NCI-H2227 treated with DMSO at 0.1 percent for 48 hours (cell line): ENCODE results near the gene ZFAND3.

Experiments used
- DNase-seq: peaks from one replicate; lab custom pipeline; 2025; lab: John Stamatoyannopoulos, UW

Gene ZFAND3

GRCh38 chr6:37819177-37819801 is at the start of gene ZFAND3:
ZFAND3 (plus strand) TSS chr6:37819727; CDS start chr6:37819946, 219 bp downstream.
- DNase-seq = peak; percentile 99

DNA sequence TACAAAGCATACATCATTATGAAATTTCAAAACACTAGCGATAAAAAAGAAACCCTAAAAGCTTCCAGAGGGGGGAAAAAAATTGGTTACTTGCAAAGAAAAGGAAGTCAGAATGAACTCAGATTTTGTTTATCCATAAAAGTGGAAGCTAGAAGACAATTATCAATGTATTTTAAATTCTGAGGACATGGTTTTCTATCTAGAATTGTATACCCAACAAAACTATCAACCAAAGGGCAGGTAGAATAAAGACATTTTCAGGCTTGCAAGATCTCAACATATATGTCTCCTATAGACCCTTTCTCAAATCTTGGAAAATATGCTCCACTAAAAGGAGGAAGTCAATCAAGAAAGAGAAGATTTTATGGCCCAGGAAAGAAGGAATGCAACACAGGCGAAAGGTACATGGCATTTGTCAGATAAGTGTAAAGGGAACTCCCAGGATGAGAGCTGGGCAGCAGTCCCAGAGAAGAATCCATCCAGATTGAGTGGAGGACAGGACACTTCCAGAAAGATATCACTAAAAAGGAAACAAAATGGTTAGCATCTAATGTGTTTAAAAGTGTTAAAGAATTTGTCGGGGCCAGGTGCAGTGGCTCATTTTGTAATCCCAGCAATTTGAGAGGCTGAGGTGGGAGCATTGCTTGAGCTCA is 45.4 kb upstream of the ZFAND3 start:
- DNase-seq = no peak

GRCh38 chr6:37776566-37776965 is 43.0 kb upstream of the ZFAND3 start:
- no peak for DNase-seq

DNA sequence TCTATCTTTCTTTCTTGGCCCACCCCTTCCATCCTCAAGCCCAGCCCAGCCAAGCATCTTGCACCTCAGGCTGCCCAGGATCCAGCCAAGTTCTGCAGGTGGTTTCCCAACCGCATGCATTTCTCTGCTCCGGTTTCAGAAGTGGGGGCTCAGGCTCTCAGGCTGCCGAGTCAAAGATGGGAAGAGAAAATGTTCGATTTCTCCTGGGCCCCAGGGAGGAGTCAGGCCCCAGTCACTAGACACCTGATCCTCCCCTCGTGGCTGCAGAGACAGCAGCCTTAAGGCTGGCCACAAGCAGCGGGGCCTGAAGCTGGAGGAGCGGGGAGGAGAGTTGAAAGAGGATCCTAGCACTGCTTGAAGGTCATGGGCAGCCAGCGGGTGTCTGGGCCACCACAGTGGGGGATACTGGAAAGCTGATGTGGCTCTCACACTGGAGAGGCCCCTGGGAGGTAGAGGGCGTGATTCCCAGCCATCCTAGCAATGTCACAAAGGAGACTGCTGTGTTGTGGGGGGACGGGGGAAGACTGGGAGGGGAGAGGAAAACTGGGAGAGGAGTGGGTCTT is 42.2 kb upstream of the ZFAND3 start:
- no peak for DNase-seq

- no peak for DNase-seq
These were observed 40.3 kb upstream of the ZFAND3 start for GRCh38 chr6:37779111-37779800.

DNA sequence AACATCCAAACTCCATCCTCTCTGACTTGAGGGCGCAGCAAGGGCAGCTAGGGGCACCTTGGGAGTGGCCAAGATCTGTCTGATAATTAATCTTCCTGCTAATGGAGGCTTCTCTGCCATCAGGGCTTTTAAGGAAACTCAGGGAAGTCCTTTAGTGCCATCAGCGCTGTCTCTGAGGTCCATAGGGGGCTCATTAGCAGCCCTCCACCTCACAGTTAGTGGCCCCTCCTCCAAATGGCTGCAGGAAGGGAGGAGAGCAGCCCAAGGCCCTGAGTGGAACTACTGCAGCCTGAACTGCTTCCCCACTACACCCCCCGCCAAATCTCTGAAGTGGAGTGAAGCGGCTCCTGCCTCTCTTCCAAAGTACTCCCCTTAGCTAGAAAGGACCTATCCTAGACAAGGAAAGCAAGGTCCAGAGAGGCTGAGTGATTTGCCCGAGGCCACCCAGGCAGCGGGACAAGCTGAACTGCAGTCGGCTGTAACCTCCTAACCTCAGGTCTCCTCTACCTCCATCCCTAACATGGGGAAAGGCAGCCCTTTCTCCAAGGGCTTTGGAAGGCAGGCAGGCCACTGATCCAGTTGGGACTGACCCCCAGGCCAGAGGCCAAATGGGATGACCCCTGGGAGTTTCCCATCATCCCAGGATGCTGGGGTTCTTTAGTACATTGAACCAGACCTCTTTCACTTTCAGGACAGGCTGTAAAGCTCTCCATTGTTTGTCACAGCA is 39.5 kb upstream of the ZFAND3 start:
- DNase-seq = no peak

- DNase-seq = no peak
These were observed 37.7 kb upstream of the ZFAND3 start for GRCh38 chr6:37781788-37782187.

GRCh38 chr6:37783025-37783855 is 36.3 kb upstream of the ZFAND3 start:
- DNase-seq = peak; percentile 74

GRCh38 chr6:37783856-37784584 is 35.5 kb upstream of the ZFAND3 start:
- peak; percentile 74 for DNase-seq

DNA sequence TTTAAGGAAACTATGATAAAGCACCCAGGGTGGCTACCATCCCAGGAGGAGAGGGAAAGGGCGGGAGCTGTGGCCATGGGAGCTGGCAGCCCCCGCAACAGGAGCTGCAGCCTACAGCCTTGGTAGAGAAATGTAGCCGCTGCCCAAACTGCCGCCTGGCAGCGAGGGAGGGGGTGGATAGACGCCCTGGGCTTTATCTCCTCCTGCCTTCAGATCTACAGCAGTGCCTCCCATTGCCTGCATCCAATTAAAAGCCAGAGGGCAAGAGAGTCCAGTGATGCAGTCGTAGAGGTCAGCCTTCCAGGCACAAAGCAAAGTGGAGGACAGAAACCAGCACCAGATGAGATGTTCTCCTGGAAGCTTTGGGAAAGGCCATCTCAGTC is 35.0 kb upstream of the ZFAND3 start:
- DNase-seq = peak; percentile 24

DNA sequence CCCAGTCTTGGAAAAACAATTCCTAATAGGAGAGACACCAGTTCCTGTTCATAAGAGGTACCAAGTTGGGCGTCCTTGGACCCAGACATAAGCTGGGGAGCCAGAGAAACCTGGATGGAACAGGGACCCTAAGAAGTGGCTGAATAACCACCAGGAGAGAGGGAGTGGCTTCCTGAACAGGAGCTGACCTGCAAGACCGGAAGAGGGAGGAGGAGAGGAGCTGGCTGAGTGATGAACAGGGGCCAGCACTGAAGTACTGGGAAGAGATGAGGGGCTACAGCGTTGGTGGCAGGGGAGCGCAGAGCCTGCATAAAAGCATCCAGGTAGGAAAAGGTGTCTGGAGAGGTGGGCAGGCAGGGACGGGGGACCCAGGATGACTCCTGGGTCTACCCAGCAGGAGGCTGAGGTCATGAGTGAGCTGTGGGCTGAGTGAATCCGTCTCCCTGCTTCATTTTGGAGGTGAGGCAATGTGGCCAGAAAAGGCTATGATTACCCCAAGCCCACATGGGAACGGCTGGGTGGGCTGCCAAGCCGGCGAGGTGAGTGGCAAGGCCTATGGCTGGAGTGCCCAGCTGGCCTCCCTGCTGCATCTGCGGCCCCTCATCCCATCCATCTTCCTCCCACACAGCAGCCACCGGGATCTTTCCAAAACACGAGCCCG is 34.4 kb upstream of the ZFAND3 start:
- DNase-seq = no peak

DNA sequence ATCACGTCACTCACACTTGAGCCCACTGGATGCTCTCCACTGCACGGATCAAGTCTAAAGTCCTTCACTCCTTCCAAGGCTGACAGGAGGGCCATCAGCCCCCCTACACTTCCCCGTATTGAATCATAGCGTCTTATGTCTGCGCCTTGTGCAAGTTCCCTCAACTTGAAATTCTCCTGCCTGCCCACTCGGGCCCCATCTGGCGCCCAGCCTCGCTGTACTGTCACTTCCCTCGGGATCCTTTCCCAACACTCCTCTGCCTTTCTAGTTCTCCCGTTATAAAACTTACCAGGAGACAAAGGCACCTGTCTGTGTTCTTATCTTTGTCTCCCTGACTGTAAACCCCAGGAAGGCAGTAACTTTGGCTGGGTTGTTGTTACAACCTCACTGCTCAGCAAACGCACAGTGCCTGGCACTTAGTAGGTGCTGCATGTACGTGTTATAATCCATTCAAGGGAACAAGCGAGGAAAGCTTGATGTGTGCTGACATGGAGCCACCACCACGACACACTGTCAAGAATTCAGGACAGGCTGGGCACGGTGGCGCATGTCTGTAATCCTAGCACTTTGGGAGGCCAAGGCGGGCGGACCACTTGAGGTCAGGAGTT is 33.8 kb upstream of the ZFAND3 start:
- no peak for DNase-seq

DNA sequence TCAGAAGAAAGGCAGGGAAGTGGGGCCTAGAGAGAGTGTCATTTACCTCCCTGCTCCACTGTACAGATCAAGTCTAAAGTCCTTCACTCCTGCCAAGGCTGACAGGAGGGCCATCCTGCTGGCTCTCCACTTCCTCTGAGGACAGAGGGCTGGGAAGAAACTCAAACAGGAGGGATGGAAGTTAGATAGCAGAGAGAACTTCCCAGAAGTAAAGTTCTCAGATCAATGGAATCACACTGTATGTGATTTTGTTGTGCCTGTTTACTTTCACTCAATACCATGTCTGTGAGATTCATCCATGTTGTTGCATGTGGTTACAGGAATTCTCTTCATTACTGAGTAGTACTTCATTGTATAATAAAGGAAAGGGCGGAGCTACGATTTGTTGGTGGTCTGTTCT is 32.3 kb upstream of the ZFAND3 start:
- no peak for DNase-seq

DNA sequence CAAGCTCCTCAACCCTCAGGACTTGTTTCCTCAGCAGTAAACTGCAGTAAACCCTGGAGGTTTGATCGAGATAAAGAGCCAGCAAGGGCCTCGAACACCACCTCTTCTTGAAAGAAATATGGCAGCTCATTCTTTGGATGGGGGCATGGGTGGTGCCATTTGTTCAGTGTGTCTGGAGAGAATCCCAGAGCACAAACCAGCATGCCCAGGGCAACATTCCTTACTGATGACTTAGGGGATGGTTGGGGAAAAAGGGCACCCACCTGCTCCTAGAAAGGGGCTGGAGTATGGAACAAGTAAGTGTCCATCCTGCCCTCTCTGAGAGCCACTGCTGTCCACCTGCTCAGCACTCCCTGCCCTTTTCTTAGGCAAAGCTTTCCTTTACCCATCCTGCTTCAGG is 31.3 kb upstream of the ZFAND3 start:
- DNase-seq = no peak

- peak; percentile 91 for DNase-seq
These were observed 28.2 kb upstream of the ZFAND3 start for GRCh38 chr6:37791156-37791919.

DNA sequence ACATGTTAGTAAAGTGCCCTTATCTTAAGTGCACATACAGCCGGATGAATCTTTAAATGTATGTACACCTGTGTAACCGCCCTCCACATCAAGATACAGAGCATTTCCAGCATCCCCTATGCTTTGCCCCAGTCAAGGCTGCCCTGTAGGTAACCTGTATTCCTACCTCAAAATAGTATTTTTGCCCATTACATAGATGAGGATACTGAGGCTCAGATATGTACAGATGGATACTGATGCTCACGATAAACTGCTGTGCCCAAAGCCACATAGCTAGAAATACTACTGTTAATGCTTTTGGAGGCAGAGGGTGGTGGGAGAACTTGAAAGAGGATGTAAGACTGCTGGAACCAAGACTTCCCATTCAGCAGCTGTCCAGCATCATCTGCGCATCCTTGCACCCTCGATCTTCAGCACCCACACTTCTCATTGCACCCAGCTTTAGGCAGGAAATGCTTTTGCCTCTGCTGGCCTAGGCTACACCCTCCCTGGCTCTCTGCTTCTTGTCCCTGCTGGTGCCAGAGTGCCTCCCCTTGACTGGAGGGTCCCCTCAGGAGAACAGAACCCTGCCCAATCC is 27.0 kb upstream of the ZFAND3 start:
- DNase-seq = no peak

DNA sequence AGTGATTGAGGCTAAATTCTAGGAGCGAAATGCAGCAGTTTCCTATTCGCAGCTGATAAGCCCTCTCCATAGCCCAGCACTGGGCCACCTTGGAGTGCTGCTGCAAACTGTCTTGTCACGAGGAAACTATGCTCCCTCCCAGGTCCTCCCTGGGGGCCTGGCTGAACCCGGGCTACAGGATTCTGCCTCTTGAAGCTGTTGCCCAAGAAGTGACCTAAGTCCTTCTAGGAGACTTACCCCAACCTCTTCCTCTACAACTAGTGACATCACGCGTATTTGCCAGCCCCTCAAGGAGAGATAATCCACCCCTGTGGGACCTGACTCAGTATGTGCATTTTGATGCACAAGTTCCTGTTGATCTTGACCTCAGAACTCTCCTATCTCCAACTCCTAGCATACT is 26.5 kb upstream of the ZFAND3 start:
- no peak for DNase-seq

DNA sequence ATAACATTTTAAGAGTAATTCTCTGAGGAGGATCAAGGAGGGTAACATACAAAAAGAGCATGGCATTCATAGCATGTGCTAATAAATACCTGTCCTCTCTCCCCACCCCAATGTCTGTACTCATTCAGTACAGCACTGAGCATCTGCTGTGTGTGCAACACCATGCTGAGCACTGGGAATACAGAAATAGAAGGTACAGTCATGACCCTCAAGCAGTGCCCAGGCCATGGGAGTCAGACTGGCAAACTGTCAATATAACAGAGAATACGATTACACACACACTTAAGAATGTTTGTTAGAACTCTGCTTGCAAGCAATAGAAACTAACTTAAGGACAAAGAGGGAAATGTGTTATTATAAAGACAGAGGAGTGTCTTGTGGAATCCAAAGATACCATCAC is 24.7 kb upstream of the ZFAND3 start:
- no peak for DNase-seq
